ENCODE measurements around the gene ZNF701.
"Not testable (repeated sequence)": the region's sequence is repeated elsewhere in the genome, so short reads cannot be mapped to it uniquely, and the experiment has no call there.

The ZNF701 gene

GRCh38 chr19:52570000-52570861 lies at the start of gene ZNF701:
Gene ZNF701, plus strand, starts transcription at chr19:52570287. Its CDS starts 3,861 bp downstream, at chr19:52574148.
- peak; percentile 94 to 96 for DNase-seq

GRCh38 chr19:52522551-52522950 lies 47.5 kb upstream of the ZNF701 start:
- DNase-seq, result no peak

- DNase-seq, result no peak
Observed at GRCh38 chr19:52524086-52524485, 46.0 kb upstream of the ZNF701 start.

- DNase-seq, result peak; percentile 96 to 97
Observed at GRCh38 chr19:52527134-52527955, 42.7 kb upstream of the ZNF701 start, which contains the start of gene ZNF808. Gene ZNF808, plus strand, starts transcription at chr19:52527668. Its CDS starts 15,617 bp downstream, at chr19:52543285.

DNA sequence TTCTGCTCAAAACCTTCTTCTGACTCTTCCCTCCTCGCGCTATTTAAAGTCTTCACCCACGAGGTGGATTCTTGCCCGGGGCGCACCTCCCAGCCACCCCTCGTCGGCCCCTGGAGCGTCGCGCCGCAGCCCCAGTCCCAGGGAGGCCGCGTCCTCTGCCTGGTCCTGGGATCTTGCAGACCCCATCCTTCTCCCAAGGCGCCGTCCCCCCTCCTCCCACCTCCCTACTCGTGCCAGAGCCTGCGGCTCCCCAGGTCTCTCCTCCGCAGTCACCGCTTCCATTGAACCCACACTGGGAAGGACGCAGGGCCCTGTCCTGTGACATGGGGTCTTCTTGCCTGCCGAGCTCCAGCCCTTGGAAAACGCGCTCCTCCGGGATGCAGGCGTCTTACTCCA lies 42.1 kb upstream of the ZNF701 start:
- DNase-seq, result no peak

- DNase-seq, result no peak
Observed at GRCh38 chr19:52532480-52532879, 37.6 kb upstream of the ZNF701 start.

- DNase-seq, result no peak
Observed at GRCh38 chr19:52533901-52534300, 36.2 kb upstream of the ZNF701 start.

- peak in 1 of 2 donors; percentile 24 for DNase-seq
Observed at GRCh38 chr19:52535385-52535770, 34.7 kb upstream of the ZNF701 start.

- DNase-seq, result peak; percentile 88 to 90
Observed at GRCh38 chr19:52535771-52536447, 34.2 kb upstream of the ZNF701 start.

GRCh38 chr19:52536448-52536800 lies 33.7 kb upstream of the ZNF701 start:
- DNase-seq, result peak; percentile 49 to 58

DNA sequence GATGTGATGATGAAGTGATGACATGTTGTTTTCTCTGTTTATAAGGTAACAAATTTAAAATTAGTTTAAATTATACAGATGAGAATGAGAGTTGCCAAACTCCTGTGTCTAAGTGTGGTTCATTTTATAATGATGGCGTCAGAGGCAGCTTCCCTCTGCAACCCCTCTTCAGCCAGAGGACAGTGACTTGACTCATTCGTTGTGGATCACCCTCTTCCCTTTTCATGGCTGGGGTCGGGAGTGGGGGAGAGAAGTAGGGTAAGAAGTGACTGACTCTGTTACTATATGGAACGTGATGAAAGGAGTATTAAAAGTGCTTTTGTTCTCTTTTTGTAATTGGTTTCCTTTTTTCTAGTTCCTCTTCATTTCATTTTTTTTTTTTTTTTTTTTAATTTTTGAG lies 31.3 kb upstream of the ZNF701 start:
- peak in 1 of 2 donors; percentile 34 for DNase-seq

GRCh38 chr19:52541176-52541575 lies 28.9 kb upstream of the ZNF701 start:
- DNase-seq, result not testable (repeated sequence)

- DNase-seq, result no peak
Observed at GRCh38 chr19:52541608-52542007, 28.5 kb upstream of the ZNF701 start.

- not testable (repeated sequence) for DNase-seq
Observed at GRCh38 chr19:52542541-52542940, 27.5 kb upstream of the ZNF701 start.

DNA sequence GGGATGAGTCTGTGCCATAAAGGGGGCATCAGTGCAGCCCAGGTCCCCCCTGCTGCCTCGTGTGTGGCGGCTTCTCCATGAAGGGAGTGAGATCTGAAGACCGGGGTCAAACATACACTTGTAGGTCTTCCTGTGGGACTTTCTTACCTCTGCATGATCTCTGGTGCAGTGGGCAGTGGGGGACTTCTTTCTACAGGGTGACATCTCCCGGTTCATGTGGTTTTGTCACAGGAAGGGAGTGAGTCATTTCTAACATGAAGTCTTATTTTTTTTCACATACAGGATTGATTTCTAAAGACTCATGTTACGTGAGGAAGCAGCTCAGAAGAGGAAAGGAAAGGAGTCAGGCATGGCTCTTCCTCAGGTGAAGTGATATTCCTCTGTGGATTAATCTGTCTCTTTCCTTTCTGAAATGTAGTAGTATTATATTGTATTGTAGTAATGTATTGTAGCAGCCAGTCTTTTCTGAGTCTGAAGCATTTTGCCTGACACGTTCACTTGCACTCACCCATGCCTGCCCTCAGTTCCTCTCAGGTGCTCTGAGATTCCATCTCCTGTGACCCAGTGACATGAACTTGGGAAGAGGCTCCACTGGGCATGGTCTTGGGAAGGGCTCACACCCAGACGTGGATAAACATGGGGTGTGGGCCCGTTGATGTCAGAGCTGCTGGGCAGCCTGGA lies 27.0 kb upstream of the ZNF701 start:
- peak; percentile 36 to 47 for DNase-seq

DNA sequence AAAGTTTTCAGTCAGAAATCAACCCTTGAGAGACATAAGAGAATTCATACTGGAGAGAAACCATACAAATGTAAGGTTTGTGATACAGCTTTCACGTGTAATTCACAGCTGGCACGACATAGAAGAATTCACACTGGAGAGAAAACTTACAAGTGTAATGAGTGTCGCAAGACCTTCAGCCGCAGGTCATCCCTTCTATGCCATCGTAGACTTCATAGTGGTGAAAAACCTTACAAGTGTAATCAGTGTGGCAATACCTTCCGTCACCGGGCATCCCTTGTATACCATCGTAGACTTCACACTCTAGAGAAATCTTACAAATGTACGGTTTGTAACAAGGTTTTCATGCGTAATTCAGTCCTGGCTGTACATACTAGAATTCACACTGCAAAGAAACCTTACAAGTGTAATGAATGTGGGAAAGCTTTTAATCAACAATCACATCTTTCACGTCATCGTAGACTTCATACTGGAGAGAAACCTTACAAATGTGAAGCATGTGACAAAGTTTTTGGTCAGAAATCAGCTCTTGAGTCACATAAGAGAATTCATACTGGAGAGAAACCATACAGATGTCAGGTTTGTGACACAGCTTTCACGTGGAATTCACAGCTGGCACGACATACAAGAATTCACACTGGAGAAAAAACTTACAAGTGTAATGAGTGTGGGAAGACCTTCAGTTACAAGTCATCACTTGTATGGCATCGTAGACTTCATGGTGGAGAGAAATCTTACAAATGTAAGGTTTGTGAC lies 15.7 kb upstream of the ZNF701 start:
- DNase-seq, result no peak

- no peak for DNase-seq
Observed at GRCh38 chr19:52557231-52557995, 12.7 kb upstream of the ZNF701 start.

DNA sequence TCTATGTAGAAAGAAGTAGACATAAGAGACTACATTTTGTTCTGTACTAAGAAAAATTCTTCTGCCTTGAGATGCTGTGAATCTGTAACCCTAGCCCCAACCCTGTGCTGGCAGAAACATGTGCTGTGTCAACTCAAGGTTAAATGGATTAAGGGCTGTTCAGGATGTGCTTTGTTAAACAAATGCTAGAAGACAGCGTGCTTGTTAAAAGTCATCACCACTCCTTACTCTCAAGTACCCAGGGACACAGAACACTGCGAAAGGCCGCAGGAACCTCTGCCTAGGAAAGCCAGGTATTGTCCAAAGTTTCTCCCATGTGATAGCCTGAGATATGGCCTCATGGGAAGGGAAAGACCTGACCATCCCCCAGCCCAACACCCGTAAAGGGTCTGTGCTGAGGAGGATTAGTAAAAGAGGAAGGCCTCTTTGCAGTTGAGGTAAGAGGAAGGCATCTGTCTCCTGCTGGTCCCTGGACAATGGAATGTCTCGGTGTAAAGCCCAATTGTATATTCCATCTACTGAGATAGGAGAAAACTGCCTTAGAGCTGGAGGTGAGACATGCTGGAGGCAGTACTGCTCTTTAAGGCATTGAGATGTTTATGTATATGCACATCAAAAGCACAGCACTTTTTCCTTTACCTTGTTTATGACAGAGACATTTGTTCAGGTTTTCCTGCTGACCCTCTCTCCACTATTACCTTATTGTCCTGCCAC lies 11.2 kb upstream of the ZNF701 start:
- not testable (repeated sequence) for DNase-seq

DNA sequence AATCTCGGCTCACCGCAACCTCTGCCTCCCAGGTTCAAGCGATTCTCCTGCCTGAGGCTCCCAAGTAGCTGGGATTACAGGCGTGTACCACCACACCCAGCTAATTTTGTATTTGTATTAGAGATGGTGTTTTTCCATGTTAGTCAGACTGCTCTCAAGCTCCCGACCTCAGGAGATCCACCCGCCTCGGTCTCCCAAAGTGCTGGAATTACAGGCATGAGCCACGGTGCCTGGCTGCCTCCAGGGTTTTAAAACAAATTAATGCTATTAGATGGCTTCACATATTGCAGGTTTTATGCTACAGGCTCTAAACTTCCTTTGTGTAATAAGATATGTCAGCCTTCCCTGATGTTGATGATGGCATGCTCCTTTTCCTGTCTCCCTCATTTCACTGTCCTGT lies 8.5 kb upstream of the ZNF701 start:
- not testable (repeated sequence) for DNase-seq

DNA sequence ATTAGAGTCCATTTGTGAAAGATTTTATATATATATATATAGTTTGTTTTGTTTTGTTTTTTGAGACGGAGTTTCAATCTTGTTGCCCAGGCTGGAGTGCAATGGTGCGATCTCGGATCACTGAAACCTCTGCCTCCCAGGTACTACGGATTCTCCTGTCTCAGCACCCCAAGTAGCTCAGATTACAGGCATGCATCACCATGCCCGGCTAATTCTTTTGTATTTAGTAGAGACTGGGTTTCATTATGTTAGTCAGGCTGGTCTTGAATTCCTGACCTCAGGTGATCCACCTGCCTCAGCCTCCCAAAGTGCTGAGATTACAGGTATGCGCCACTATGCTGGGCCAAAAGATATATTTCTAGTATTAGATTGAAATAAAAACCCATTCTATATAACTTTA lies 4.0 kb upstream of the ZNF701 start:
- DNase-seq, result no peak

Data from CD4-positive, alpha-beta T cell treated with Interleukin-1 beta for 1 hour (primary cell).